ENCODE data around the gene KRTAP12-1.
"Not testable (repeated sequence)": the region's sequence is repeated elsewhere in the genome, so short reads cannot be mapped to it uniquely, and the experiment has no call there.

KRTAP12-1 gene

DNA sequence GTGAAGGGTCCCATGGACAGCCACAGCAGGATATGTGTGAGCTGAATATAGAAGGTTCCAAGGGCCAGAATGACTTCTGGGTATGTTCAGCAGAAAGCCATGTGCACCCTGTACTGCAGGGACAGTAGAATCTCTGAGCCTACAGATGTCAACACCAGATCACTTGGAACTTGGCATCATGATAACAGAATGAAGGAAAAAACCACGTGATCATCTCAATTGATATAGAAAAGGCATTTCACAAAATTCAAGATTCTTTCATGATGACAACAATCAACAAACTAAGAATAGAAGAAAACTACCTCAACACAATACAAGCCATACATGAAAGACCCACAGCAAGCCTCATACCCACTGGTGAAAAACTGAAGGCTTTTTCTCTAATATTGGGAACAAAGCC is 14.4 kb downstream of the KRTAP12-1 start:
- no peak for DNase-seq (ENCODE audit: low read depth in 2 of 2)

DNA sequence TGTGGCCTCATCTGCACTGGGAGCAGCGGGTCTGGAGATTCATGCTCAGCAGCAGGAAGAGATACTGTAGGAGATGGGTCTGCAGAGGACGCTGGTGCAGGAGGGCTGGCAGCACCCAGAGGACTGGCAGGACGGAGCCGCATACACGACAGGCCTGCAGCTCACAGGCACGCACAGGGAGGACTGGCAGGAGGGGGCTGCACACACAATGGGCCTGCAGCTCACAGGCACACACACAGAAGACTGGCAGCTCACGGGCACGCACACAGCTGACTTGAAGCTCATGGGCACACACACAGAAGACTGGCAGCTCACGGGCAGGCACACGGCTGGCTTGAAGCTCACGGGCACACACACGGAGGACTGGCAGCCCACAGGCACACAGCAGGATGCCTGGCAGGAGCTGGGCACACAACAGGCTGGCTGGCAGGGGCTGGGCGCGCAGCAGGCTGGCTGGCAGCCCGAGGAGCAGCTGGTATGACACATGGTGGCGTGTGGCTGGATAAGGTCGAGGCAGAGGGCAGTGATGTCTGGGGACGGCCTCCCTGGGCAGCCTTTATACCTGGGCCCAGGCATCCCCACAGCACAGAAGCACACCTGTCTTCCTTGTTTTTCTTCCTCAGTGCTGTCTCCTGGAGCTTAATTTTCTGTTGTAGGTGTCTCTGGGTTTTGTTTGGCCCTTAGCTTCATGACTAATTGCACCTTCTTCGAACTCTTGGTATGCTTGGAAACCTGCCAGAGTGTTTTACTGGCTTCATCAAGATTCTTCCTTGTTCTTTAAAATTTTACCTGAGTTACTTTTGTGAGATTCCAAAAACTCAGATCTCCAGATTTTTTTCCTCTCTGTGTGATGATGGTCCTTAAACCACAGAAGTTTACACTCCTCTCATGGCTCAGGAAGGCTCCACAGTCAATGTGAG is 15.3 kb downstream of the KRTAP12-1 start, which contains the start of gene KRTAP12-2:
Gene KRTAP12-2 (minus strand): TSS at position 527 of the 920 bp plus-strand sequence. CDS start 41 bp downstream, at position 486.
- DNase-seq (ENCODE audit: low read depth in 2 of 2), result no peak

DNA sequence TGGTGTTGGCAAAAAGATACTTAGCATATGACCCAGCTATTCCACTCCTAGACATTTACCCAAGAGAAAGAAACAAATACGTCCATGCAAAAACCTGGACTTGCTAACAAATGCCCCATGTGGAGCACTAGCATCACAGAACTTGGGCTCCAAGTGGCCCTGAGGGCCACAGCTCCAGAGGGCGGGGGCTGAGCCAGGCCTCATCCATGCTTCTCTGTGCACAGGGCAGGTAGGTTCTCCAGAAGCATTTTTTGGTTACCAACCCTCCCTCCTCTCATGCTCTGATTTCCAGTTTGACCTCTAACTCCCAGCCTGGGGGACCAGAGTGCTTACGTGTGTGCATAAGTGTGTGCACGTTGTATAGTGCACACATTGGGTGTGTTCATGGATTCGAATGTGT is 17.3 kb downstream of the KRTAP12-1 start:
- no peak for DNase-seq (ENCODE audit: low read depth in 2 of 2)

DNA sequence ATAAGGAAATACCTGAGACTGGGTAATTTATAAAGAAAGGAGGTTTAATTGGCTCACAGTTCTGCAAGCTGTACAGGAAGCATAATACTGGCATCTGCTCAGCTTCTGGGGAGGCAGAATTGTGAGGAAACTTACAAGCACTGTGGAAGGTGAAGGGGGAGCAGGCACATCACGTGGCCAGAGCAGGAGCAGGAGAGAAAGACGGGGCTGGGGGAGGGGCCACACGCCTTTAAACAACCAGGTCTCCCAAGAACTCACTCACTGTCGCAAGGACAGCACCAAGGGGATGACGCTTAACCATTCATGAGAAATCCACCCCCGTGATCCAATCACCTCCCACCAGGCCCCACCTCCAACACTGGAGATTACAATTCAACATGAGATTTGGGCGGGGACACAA is 20.4 kb downstream of the KRTAP12-1 start:
- not testable (repeated sequence) for DNase-seq (ENCODE audit: low read depth in 2 of 2)

DNA sequence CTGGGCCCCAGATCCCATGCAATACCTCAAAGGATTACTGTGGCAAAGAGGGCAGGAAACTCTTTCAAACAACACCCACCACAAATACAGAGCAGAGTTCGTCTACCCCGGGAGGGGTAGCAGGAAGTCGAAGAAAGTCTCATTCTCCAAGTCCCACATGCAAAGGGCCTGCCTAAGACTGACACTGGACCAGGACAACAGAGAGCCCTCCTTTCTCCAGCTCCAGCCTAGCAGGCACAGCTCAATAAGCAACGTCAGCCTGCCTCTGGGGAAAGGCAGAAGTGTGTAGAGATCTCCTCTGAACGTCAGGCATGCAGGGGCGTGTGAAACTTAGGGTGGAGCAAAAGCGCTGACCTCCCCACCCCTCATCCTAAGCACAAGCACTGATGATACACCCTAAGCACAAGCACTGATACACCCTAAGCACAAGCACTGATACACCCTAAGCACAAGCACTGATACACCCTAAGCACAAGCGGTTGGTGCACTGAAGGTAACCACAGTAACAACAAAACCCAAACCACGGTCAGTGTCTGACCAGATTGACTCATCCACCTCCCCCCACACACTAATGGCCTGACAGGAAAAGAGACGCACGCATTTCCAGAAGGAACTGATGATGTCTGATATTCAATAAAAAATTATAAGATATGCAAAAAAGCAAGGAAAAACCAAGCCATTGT is 22.9 kb downstream of the KRTAP12-1 start:
- no peak for DNase-seq (ENCODE audit: low read depth in 2 of 2)

- no peak for DNase-seq (ENCODE audit: low read depth in 2 of 2)
These were observed 23.4 kb downstream of the KRTAP12-1 start for GRCh38 chr21:44658541-44658910.

DNA sequence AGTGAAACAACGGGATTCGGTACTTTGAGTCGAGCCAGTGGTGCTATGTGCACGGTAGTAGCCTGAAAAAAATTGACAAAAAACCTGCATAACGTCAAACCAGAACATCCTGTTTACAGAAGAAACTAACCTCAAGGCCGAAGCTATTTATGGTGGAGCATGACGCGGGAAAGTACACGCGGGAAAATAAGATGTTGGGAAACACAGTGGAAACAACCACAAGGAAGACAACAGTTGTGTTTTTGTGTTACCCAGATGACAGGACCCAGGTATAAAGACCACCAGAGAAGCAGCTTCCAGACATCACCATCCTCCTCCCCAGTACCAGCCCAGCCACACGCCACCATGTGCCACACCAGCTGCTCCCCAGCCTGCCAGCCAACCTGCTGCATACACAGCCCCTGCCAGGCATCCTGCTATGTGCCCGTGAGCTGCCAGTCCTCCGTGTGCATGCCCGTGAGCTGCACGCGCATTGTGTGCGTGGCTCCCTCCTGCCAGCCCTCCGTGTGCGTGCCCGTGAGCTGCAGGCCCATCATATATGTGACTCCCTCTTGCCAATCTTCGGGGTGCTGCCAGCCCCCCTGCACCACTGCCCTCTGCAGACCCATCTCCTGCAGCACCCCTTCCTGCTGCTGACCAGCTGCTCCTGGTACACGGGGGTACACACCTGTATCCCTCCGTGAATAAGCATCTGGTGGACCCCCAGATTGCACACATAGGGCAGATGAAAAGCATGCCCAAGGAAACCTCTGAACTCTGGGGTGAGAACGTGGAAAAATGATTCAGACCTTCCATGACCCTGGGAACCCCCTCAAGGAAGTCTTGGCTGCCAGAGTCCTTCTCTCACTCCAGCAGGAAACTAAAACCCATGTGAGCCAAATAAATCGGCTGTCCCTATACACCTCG is 24.1 kb downstream of the KRTAP12-1 start, which contains the start of gene KRTAP12-3:
Gene KRTAP12-3 (plus strand): TSS at position 298 of the 906 bp plus-strand sequence. CDS start 48 bp downstream, at position 346.
- DNase-seq (ENCODE audit: low read depth in 2 of 2), result no peak

DNA sequence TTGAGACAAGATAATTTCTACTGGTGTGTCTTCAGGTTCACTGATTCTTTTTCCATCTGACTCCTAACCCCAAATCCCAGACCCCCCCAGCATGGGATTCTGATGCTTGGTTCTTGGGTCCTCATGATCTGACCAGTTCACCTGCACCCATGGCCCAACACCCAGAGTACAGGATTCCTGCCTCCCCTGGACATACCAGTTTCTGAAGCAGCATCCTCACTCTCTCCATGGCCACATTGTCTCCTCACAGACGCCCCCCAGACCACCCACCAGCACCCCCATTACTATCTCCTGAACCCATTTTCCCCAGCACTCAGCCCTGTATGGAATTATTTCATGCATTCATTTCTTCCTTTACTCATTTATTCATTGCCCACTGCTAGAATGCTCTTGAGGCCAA is 25.1 kb downstream of the KRTAP12-1 start:
- no peak for DNase-seq (ENCODE audit: low read depth in 2 of 2)

DNA sequence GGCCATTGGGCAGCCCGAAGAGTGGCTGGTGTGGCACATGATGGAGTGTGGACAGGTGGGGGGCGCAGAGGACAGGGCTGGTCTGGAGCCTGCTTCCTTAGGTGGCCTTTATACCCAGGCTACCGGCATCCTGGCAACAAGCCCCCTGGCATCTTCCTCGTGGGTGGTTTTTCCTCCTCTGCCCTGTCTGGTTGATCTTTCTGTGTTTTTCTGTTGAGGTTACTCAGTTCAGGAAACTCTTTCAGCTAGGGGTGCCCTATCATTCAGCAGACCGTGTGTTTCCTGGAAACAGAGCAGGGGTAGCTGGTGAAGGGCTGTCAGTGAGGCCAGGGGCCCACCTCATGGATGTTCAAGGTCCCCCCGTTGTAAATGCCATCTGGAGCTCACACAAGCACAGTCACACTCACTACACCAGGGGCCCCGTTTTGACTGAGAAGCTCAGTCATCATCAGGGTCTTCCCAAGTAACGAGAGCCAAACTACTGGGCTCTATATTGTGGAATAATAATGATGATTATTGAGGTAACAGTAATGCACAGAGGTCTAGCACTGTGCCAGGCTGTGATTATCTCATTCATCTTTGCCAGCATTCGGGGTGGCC is 27.3 kb downstream of the KRTAP12-1 start, which contains the start of gene KRTAP12-4:
Gene KRTAP12-4 (minus strand): TSS at position 84 of the 600 bp plus-strand sequence. CDS start 45 bp downstream, at position 39.
- no peak for DNase-seq (ENCODE audit: low read depth in 2 of 2)

- DNase-seq (ENCODE audit: low read depth in 2 of 2), result no peak
These were observed 28.0 kb downstream of the KRTAP12-1 start for GRCh38 chr21:44653656-44654575.

GRCh38 chr21:44653123-44653522 is 28.8 kb downstream of the KRTAP12-1 start:
- DNase-seq (ENCODE audit: low read depth in 2 of 2), result no peak

DNA sequence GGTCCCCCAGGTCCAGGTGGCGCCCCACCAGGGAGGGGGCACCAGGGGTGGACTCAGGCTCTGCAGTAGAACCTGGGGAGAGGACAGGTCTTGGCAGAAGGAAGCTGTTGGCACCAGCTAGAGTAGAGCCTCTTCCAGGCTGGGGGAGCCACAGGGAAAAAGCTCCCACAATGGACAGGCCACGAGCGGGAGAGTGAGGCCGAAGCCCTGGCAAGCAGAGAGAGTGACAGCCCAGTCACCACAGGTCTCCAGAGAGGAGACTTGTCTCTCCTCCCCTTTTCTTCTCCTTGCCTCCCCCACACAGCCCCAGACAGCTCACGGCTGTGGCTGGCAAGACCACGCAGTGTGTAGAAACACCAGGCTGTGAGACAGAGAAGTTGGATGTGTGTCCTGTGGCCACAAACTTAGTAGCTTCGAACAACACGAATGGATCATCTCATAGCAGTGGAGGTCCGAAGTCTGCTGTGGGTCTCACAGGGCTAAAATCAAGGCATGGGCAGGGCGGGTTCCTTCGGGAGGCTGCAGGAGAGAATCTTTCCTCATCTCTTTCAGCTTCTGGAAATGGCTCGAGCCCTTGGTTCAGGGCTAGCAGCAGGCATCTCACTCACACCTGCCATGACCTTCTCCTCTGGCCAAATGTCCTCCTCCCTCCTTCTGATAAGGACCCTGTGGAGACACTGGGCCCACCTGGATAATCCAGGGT is 30.8 kb downstream of the KRTAP12-1 start:
- DNase-seq (ENCODE audit: low read depth in 2 of 2), result no peak

GRCh38 chr21:44650265-44650972 is 31.5 kb downstream of the KRTAP12-1 start:
- DNase-seq (ENCODE audit: low read depth in 2 of 2), result no peak

- no peak for DNase-seq (ENCODE audit: low read depth in 2 of 2)
These were observed 32.4 kb downstream of the KRTAP12-1 start for GRCh38 chr21:44649521-44650100.

- no peak for DNase-seq (ENCODE audit: low read depth in 2 of 2)
These were observed 33.2 kb downstream of the KRTAP12-1 start for GRCh38 chr21:44648557-44649311.

DNA sequence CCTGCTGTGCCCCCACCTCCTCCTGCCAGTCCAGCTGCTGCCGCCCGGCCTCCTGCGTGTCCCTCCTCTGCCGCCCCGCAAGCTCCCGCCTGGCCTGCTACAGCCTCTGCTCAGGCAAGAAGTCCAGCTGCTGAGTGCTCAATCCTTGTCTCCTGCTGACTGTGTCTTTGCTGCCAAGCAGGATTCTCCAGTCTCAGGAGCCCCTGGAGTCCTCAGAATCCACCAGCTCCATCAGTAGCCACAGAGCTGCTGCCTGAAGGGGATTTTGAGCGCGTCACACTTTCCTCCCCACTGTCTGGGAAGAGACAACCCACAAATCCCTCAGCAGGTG is 34.8 kb downstream of the KRTAP12-1 start:
- DNase-seq (ENCODE audit: low read depth in 2 of 2), result no peak

GRCh38 chr21:44646366-44647221 is 35.4 kb downstream of the KRTAP12-1 start, which contains the start of gene KRTAP10-11:
TSS of gene KRTAP10-11 (plus strand) at chr21:44646414. CDS start at chr21:44646459, 45 bp downstream.
- DNase-seq (ENCODE audit: low read depth in 2 of 2), result not testable (repeated sequence)

Measured in stimulated activated CD4-positive, alpha-beta T cell treated with anti-CD3 and anti-CD28 coated beads, Interleukin-4, amount 100 ng/mL, for 48 hours (primary cell).